HG02870 (cell line): ENCODE data around the gene EDA.
"Not testable (repeated sequence)": the region's sequence is repeated elsewhere in the genome, so short reads cannot be mapped to it uniquely, and the experiment has no call there.

Experiments used
- ATAC-seq: cut with Tn5 transposase; IDR thresholded peaks from one replicate; pipeline ENCODE4 v1.9.1; 2021; ENCODE audit warnings: mild to moderate bottlenecking, moderate library complexity; ENCODE audit not compliant: unreplicated experiment

Gene EDA

GRCh38 chrX:69741721-69742120 lies 125.8 kb downstream of the EDA start:
- ATAC-seq = no peak

- no peak for ATAC-seq
Observed at GRCh38 chrX:69746051-69746450, 130.1 kb downstream of the EDA start.

- ATAC-seq = no peak
Observed at GRCh38 chrX:69748055-69748454, 132.1 kb downstream of the EDA start.

- no peak for ATAC-seq
Observed at GRCh38 chrX:69759921-69760625, 144.2 kb downstream of the EDA start.

- ATAC-seq = no peak
Observed at GRCh38 chrX:69761633-69762032, 145.7 kb downstream of the EDA start.

GRCh38 chrX:69762340-69762739 lies 146.4 kb downstream of the EDA start:
- no peak for ATAC-seq

GRCh38 chrX:69793260-69793935 lies 177.5 kb downstream of the EDA start:
- no peak for ATAC-seq

GRCh38 chrX:69795702-69796101 lies 179.8 kb downstream of the EDA start:
- no peak for ATAC-seq

GRCh38 chrX:69807400-69807799 lies 191.5 kb downstream of the EDA start:
- ATAC-seq = no peak

- ATAC-seq = no peak
Observed at GRCh38 chrX:69808375-69808774, 192.5 kb downstream of the EDA start.

GRCh38 chrX:69813677-69814076 lies 197.8 kb downstream of the EDA start:
- ATAC-seq = no peak

GRCh38 chrX:69815063-69815462 lies 199.2 kb downstream of the EDA start:
- no peak for ATAC-seq

- ATAC-seq = no peak
Observed at GRCh38 chrX:69815519-69815918, 199.6 kb downstream of the EDA start.

GRCh38 chrX:69844636-69845035 lies 228.7 kb downstream of the EDA start:
- ATAC-seq = no peak

- ATAC-seq = not testable (repeated sequence)
Observed at GRCh38 chrX:69859999-69860398, 244.1 kb downstream of the EDA start.

- ATAC-seq = no peak
Observed at GRCh38 chrX:69876221-69876620, 260.3 kb downstream of the EDA start.

GRCh38 chrX:69884210-69884609 lies 268.3 kb downstream of the EDA start:
- no peak for ATAC-seq

- ATAC-seq = no peak
Observed at GRCh38 chrX:69896046-69896445, 280.1 kb downstream of the EDA start.

GRCh38 chrX:69900491-69900890 lies 284.6 kb downstream of the EDA start:
- no peak for ATAC-seq

GRCh38 chrX:69906447-69906846 lies 290.5 kb downstream of the EDA start:
- ATAC-seq = no peak

- ATAC-seq = no peak
Observed at GRCh38 chrX:69914781-69915180, 298.9 kb downstream of the EDA start.

GRCh38 chrX:69919749-69920148 lies 303.8 kb downstream of the EDA start:
- no peak for ATAC-seq

GRCh38 chrX:69932323-69932722 lies 316.4 kb downstream of the EDA start:
- ATAC-seq = no peak
